ENCODE results near the gene R3HDM2.
A peak's percentile ranks its signal among the peaks of the same experiment; 100 is the strongest.
"Not testable (repeated sequence)": the region's sequence is repeated elsewhere in the genome, so short reads cannot be mapped to it uniquely, and the experiment has no call there.

The R3HDM2 gene

GRCh38 chr12:57329219-57329618 lies 101.6 kb downstream of the R3HDM2 start:
- no peak for DNase-seq (ENCODE audit: low read depth)

DNA sequence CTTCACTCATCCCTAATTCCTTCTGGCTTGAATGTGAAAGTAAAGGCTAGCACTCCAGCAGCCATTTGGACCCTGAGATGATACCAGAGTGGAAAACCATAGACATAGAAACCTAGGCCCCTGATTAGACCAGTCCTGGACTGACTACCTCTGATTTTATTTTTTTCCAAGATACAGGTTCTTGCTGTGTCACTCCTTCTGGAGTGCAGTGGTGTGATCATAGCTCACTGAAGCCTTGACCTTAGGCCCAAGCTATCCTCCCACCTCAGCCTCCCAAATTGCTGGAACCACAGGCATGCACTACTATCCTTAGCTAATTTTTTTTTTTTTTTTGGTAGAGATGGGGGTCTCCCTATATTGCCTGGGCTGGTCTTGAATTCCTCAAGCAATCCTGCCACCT lies 105.4 kb downstream of the R3HDM2 start:
- no peak for DNase-seq (ENCODE audit: low read depth)

- no peak for DNase-seq (ENCODE audit: low read depth)
These were observed 107.4 kb downstream of the R3HDM2 start for GRCh38 chr12:57323416-57323815.

DNA sequence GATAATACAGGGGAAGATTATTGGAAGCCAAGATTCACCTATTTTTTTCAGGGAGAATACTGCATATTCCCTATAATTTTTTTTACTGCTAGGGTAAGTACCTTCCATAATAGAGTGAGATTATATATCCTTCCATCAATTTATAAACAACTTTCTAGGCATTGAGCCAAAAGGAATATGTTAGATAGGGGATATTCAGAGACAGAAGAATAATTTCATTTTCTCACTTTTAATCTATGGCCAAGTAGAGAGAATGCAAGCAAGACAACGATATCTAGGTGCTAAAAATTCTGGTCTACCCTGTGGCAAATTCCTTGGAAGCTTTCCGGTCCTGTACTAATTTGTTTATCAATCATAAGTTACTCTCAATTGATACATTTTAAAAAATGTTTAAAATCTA lies 110.2 kb downstream of the R3HDM2 start:
- no peak for DNase-seq (ENCODE audit: low read depth)

DNA sequence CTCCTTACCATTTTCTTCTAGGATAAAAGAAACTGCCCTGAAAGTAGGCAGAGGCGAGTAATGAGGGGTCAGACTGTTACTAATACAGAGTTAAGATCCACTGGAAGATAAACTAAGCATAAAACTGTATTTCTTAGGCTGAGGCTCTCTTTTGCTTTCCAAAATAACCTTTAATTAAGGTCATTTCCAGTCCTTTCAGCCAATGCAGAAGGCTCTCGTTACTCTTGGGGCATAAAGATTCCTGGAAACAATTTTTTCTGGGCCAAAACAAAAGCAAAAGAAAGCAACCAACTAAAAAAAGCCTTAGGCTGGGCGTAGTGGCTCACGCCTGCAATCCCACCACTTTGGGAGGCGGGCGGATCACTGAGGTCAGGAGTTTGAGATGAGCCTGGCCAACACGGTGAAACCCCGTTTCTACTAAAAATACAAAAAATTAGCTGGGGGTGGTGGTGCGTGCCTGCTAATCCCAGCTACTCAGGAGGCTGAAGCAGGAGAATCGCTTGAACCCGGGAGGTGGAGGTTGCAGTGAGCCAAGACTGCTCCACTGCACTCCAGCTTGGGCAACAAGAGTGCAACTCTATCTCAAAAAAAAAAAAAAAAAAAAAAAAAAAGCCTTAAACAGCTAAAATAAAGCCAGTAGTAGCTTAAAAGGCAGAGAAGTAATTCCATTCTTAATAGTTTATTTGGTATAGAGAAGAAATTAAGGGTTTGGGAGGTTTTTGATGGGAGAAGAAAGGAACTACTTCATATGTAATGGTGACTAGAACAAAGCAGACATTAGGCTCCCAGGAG lies 111.0 kb downstream of the R3HDM2 start:
- no peak for DNase-seq (ENCODE audit: low read depth)

GRCh38 chr12:57315681-57316080 lies 115.2 kb downstream of the R3HDM2 start:
- DNase-seq (ENCODE audit: low read depth), result no peak

GRCh38 chr12:57312287-57312686 lies 118.6 kb downstream of the R3HDM2 start:
- DNase-seq (ENCODE audit: low read depth), result not testable (repeated sequence)

DNA sequence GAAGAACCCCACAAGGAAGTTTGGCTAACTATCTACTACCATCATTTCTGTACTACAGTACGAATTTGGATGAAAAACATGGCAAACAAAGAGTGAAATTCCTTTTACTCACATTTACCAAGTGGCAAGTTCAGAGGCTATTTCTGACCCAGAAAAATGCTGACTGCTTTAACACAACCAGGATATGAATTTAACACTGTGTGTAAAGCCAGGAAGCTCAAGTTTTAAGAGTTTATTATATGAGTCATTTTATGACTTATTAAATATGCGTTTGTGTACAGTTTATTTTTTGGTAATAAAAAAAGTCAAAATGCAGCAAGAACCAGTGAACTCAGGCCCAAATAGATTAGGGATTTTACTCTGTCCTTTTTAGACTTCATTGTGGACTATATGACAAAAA lies 121.4 kb downstream of the R3HDM2 start:
- DNase-seq (ENCODE audit: low read depth), result no peak

DNA sequence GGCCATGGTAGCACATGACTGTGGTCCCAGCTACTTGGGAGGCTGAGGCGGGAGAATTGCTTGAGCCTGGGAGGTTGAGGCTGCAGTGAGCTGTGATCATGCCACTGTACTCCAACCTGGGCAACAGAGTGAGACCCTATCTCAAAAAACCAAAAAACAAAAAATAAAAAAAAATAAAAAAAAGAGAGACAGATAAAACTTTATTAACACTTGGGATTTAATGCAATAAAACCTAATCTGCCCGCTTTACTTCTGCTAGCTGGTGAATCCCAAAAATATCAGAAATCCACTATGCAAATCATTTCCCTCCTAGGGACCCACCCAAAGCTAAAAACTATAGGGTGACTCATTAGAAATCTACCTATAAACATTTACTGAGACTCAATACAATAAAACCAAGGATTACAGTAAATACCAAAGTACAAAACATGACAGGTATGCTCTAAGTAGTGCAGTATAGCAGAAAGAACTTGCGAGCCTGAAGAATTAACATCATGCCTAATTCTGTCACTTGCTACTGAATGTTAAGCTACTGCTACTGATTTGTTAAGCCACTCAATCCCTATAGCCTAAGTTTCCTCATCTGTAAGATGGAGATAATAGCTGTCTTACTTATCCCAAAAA lies 129.8 kb downstream of the R3HDM2 start:
- no peak for DNase-seq (ENCODE audit: low read depth)

GRCh38 chr12:57299514-57300016 lies 131.3 kb downstream of the R3HDM2 start:
- no peak for DNase-seq (ENCODE audit: low read depth)

DNA sequence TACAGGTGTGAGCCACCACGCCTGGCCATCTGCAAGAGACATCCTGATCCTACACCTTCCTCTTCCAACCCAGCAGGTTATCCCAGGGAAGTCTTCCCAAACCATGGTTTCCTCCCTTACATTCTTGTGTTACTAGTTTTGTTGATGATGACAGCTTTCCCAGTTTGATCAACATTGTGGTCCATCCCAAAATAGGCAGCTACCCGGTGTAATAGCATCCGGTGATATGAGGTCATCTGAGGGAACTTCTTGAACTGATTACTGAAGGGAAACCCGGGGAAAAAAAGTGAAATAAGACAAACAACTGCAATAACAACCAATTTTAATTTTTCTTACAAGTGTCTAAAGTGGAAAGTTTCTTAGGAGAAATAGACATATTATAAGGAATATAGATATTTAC lies 134.6 kb downstream of the R3HDM2 start:
- no peak for DNase-seq (ENCODE audit: low read depth)

DNA sequence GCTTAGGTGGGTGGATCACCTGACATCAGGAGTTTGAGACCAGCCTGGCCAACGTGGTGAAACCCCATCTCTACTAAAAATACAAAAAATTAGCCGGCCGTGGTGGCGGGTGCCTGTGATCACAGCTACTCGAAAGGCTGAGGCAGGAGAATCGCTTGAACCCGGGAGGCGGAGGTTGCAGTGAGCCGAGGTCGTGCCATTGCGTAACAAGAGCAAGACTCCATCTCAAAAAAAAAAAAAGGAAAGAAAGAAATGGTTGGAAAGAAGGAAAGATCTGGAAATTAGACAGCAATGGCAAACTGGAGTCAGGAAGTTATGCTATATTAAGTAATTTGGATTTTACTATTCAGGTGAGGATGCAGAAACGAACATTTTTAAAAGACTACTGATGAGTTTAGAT lies 148.8 kb downstream of the R3HDM2 start:
- not testable (repeated sequence) for DNase-seq (ENCODE audit: low read depth)

GRCh38 chr12:57280211-57281062 lies 150.4 kb downstream of the R3HDM2 start:
- peak; percentile 47 for DNase-seq (ENCODE audit: low read depth)

- no peak for DNase-seq (ENCODE audit: low read depth)
These were observed 152.1 kb downstream of the R3HDM2 start for GRCh38 chr12:57278465-57279381.

DNA sequence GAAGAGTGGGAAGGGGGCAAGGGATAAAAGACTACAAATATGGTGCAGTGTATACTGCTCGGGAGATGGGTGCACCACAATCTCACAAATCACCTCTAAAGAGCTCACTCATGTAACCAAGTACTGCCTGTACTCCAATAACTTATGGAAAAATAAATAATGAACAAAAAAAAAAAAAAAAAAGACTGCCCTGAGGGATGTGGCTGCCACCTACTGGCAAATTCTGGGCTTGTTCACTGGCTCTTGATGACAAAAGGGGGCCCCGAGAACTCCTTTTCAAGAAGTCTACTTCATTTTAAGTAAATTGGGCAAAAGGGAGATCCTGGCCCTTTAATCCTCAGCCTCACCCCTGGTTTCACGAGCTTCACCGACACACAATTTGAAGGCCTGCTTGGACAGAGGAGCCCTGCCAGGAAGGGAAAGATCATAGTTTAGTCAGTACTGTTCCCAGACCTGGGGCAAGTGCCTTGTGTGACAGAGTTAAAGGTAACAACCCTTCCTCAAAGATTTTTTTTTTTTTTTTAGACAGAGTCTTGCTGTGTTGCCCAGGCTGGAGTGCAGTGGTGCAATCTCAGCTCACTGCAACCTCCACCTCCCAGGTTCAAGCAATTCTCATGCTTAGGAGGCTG lies 153.8 kb downstream of the R3HDM2 start:
- DNase-seq (ENCODE audit: low read depth), result no peak

DNA sequence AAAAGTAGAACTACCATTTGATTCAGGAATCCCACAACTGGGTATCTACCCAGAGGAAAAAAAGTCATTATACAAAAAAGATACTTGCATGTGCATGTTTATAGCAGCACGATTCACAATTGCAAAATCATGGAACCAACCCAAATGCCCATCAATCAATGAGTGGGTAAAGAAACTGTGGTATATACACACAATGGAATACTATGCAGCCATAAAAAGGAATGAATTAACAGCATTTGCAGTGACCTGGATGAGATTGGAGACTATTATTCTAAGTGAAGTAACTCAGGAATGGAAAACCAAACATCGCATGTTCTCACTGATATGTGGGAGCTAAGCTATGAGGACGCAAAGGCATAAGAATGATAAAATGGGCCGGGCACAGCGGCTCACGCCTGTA lies 154.6 kb downstream of the R3HDM2 start:
- DNase-seq (ENCODE audit: low read depth), result not testable (repeated sequence)

GRCh38 chr12:57273516-57273915 lies 157.3 kb downstream of the R3HDM2 start:
- no peak for DNase-seq (ENCODE audit: low read depth)

DNA sequence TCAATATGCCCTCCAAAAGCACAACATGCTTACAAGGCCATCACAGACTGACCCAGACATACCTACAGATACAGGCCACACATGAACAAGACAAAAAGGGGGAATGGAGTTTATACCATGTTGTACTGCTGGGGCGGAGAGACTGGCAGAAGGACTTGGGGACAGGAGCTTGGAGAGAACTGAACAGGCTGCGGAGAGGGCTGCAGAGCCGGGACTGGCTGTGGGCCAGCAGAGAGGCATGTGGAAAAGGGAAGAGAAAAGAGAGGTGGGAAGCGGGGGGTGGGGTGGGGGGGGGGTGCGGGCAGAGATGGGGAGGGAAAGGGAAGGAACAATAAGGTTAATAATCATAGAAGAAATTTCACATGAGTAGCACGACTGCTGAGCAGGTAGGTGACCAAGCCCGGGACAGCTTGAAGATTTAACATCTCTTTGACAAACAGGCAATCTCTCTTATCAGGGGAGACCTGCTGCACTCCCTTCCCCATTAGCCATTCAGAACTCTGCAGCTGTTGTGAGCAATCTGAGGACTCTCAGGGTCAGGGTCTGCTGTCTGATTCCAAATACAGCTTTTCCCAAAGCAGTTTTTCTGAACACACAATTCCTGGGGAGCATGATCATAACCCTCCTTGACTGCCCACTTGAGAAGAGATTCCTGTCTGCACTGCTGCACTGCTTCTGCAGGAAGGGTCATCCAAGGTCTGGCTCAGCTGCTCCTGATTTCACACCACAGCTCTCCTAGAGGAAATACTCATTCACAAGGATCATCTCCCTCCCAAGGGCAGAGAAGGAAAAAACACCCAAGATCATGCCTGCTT lies 158.3 kb downstream of the R3HDM2 start:
- DNase-seq (ENCODE audit: low read depth), result no peak

GRCh38 chr12:57270966-57271470 lies 159.8 kb downstream of the R3HDM2 start:
- no peak for DNase-seq (ENCODE audit: low read depth)

DNA sequence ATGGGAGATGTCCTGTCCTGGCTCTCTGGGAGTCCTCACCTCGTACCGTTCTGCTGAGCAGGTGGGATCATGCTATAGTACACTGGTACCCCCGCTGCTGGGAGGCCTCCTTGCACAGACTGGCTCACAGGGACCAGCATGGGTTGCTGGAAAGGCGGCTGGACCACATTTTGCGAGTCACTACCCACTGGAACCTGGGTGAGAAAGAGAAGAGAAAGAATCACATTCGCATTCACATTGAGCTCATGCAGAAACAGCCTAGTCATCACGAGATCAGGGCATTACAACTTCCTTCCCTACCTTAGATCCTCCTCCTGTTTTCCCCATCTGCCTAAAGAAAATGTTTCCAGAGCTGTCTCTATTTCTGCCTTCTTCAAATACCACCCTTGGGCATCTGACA lies 162.6 kb downstream of the R3HDM2 start:
- DNase-seq (ENCODE audit: low read depth), result no peak
